Body of pancreas (tissue), 4 donors: ENCODE data around the gene MPL. TPM values are rescaled to one million over a fixed set of nuclear protein-coding genes. Genes with fewer than 3 reads are reported as not detected.

ENCODE experiments used
- ATAC-seq: fragments of 150-250 bp; one replicate; pipeline ENCODE4 v1.9.1; 2016
- DNase-seq, 4 donors: peaks; one replicate each; pipeline ENCODE4 v3.0.0-alpha.2; 2019
- H3K27ac ChIP-seq, 4 donors: fragments of 200-600 bp; sonication (generic); 1 replicate in 3 of 4; 2 replicates in 1 of 4; pipeline versions ENCODE4 v1.5.1 to v1.6.1; 2016 to 2019; ENCODE audit warnings: mild to moderate bottlenecking in 1 of 4, mixed read lengths in 1 of 4, moderate library complexity in 1 of 4
- H3K27me3 ChIP-seq, 2 donors: fragments of 200-600 bp; sonication (generic); one replicate each; pipeline ENCODE4 v1.6.0; 2016; ENCODE audit warnings: mild to moderate bottlenecking in 1 of 2
- H3K36me3 ChIP-seq, 2 donors: fragments of 200-600 bp; sonication (generic); replicated peaks in 1 of 2; 2 replicates each; pipeline ENCODE4 v1.5.1; 2016; ENCODE audit warnings: low read depth in 2 of 2; ENCODE audit not compliant: insufficient read depth in 1 of 2
- H3K4me1 ChIP-seq: fragments of 200-600 bp; sonication (generic); one replicate; pipeline ENCODE4 v1.6.0; 2016
- H3K4me3 ChIP-seq, 2 donors: fragments of 200-600 bp; sonication (generic); 1 replicate in 1 of 2; 2 replicates in 1 of 2; pipeline ENCODE4 v1.5.1; 2016 to 2019
- H3K9me3 ChIP-seq, 3 donors: fragments of 200-600 bp; sonication (generic); 1 replicate in 2 of 3; 2 replicates in 1 of 3; pipeline ENCODE4 v1.5.1; 2016
- POLR2A ChIP-seq, 3 donors: fragments of 450-650 bp; IDR thresholded peaks; one replicate each; pipeline ENCODE4 v1.6.1; 2016; ENCODE audit warnings: antibody characterized with exemption in 3 of 3, mild to moderate bottlenecking in 2 of 3
- WGBS, 2 donors: methylation state at CpG; one replicate each; pipeline ENCODE4 v1.1.5; 2017; 5-methylcytosine and 5-hydroxymethylcytosine counted together
- intact Hi-C: fragments of 100-400 bp; cut with DNase I; formaldehyde crosslinking; loops from one replicate; pipeline ENCODE4 v1.15.1; 2023
- total RNA-seq, 2 donors: library from RNA; depleted of rRNA; stranded (reverse); fragments of >200 nt; gene quantifications; one replicate each; pipeline ENCODE4 v1.1.0, GENCODE V29; 2016
- TF ChIP-seq, protein P1 (sequence below), 7 experiments: fragments of 450-650 bp in 4 of 7; fragments of 200-600 bp in 3 of 7; sonication (generic) in 3 of 7; IDR thresholded peaks; one replicate each; pipeline ENCODE4 v1.5.1; 2016 to 2019; ENCODE audit warnings: antibody characterized with exemption in 7 of 7

Gene MPL
- total RNA-seq, 2 donors from 2014 or later = not detected

DNA sequence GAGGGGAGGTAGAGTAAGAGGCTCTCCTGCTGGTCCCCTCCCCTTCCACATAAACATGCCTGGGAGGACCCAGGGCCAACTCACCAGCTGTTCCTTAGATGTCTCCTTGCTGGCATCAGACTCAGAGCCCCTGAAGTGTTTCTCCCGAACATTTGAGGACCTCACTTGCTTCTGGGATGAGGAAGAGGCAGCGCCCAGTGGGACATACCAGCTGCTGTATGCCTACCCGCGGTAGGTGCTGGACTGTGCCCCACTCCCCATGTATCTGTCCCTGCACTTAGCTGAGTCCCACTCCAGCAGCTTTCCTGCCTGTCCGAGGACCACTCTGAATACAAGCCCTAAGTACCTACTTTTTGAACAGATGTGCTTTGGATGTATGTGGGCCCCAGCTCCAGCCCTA lies 383 bp downstream of the MPL start:
- Histone ChIP-seq H3K27ac (no peak overlapping the region), H3K27me3 (no peaks in the 10 kb centered on the region), H3K4me1 (no peaks in the 10 kb centered on the region), H3K9me3 (no peaks in the 10 kb centered on the region), H3K4me3 (no peak overlapping the region), H3K36me3 (no peaks in the 10 kb centered on the region)
- no peak for TF ChIP-seq POLR2A (IDR thresholded peaks at IDR 0.05)
- TF ChIP-seq, protein P1, sequence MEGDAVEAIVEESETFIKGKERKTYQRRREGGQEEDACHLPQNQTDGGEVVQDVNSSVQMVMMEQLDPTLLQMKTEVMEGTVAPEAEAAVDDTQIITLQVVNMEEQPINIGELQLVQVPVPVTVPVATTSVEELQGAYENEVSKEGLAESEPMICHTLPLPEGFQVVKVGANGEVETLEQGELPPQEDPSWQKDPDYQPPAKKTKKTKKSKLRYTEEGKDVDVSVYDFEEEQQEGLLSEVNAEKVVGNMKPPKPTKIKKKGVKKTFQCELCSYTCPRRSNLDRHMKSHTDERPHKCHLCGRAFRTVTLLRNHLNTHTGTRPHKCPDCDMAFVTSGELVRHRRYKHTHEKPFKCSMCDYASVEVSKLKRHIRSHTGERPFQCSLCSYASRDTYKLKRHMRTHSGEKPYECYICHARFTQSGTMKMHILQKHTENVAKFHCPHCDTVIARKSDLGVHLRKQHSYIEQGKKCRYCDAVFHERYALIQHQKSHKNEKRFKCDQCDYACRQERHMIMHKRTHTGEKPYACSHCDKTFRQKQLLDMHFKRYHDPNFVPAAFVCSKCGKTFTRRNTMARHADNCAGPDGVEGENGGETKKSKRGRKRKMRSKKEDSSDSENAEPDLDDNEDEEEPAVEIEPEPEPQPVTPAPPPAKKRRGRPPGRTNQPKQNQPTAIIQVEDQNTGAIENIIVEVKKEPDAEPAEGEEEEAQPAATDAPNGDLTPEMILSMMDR (IDR thresholded peaks at IDR 0.05) = no peak
- WGBS, 2 donors = 76 to 92% methylated on average over 2 to 5 of the region's 5 CpGs
- no peak for DNase-seq
- ATAC-seq = no peak
- intact Hi-C loops = no loop called here

DNA sequence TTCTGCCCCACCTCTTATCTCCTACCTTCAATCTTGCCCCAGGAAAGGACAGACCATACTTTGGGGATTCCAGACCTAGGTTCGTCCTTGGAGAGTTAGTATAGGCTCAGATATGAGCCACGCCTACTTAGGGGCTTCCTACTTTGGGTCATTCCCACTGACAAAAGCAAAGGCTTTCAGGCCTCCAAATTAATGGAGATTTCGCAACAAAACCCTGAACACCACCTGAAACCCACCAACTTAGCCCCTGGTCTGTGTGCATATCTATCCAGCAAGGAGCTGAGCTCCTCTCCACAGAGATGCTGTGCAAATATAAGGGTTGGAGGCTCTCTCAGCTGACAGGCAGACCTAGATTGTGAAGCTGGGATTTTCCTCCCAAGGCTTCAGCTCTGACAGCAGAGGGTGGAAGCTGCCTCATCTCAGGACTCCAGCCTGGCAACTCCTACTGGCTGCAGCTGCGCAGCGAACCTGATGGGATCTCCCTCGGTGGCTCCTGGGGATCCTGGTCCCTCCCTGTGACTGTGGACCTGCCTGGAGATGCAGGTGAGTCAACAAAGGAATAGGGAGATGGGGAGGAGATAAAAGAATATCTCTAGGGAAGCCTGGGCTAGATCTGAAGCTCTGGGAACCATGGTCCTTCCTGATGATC lies 2.1 kb downstream of the MPL start:
- Histone ChIP-seq H3K4me3 (no peak overlapping the region), H3K36me3 (no peaks in the 10 kb centered on the region), H3K27me3 (no peaks in the 10 kb centered on the region), H3K27ac (no peak overlapping the region), H3K9me3 (no peaks in the 10 kb centered on the region), H3K4me1 (peaks cover 2% of the 10 kb centered on the region)
- 87 to 92% methylated on average over 6 of the region's 6 CpGs for WGBS, 2 donors
- intact Hi-C loops = no loop called here
- ATAC-seq = no peak
- DNase-seq = no peak
- no peak for TF ChIP-seq POLR2A (IDR thresholded peaks at IDR 0.05)
- TF ChIP-seq, protein P1 (IDR thresholded peaks at IDR 0.05) = no peak

DNA sequence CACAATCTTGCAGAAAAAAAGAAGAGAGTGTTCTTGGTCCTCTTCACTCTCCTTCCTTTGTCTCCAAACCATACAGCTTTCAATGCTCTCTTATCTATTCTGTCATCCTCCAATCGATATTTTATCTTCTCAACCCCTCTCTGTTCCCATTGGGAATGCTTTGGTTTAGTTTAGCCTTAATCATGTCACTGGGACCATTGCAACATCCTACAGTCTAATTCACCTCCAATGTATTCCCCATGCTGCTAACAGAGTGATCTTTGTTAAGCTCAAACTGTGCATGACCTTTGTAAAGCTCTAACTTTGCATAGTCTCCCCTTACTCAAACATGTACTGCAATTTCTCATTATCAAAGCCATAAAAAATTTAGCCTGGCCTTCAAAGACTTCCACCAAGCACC lies 2.9 kb downstream of the MPL start:
- no peak for ATAC-seq
- no peaks in the 10 kb centered on the region for H3K9me3 ChIP-seq
- peaks cover 4% of the 10 kb centered on the region for H3K4me1 ChIP-seq
- no peak for TF ChIP-seq POLR2A (IDR thresholded peaks at IDR 0.05)
- TF ChIP-seq, protein P1 (IDR thresholded peaks at IDR 0.05) = no peak
- intact Hi-C loops = no loop called here
- no peaks in the 10 kb centered on the region for H3K36me3 ChIP-seq
- WGBS, 2 donors = 30 to 31% methylated on average over 1 of the region's 1 CpG
- DNase-seq = no peak
- no peak overlapping the region for H3K4me3 ChIP-seq
- no peaks in the 10 kb centered on the region for H3K27me3 ChIP-seq
- no peak overlapping the region for H3K27ac ChIP-seq

DNA sequence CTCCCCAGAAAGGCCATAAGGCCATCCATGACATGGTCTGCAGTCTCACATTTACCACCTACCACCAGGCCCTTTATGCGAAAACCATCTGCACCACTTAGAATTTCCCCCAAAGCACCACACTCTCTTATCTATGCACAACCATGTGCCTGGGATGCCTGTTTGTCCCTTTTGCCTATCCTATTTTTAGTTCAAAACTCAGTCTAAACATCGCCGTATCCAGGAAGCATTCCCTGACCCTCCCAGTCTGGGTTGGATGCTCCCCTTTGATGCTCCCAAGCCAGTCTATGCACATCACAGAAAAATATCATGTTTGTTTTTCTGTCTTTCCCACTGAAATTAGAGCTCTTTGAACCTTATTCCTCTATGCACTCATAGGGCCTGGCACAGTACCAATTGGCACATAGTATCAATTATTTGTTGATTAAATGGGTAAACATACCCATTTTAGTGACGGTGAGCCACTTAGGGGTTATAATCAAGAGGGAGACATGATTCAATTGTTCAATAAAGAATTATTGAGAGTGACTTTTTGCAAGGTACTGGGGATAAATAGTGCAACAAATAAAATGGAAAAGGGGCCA lies 6.7 kb downstream of the MPL start:
- no peak overlapping the region for H3K4me3 ChIP-seq
- no peaks in the 10 kb centered on the region for H3K27me3 ChIP-seq
- intact Hi-C loops = no loop called here
- 52 to 53% methylated on average over 4 of the region's 4 CpGs for WGBS, 2 donors
- H3K27ac ChIP-seq = no peak overlapping the region
- H3K36me3 ChIP-seq = no peaks in the 10 kb centered on the region
- TF ChIP-seq, protein P1 (IDR thresholded peaks at IDR 0.05) = no peak
- no peak for TF ChIP-seq POLR2A (IDR thresholded peaks at IDR 0.05)
- ATAC-seq (no peak), DNase-seq (no peak)
- H3K4me1 ChIP-seq = peaks cover 12% of the 10 kb centered on the region
- H3K9me3 ChIP-seq = no peaks in the 10 kb centered on the region

DNA sequence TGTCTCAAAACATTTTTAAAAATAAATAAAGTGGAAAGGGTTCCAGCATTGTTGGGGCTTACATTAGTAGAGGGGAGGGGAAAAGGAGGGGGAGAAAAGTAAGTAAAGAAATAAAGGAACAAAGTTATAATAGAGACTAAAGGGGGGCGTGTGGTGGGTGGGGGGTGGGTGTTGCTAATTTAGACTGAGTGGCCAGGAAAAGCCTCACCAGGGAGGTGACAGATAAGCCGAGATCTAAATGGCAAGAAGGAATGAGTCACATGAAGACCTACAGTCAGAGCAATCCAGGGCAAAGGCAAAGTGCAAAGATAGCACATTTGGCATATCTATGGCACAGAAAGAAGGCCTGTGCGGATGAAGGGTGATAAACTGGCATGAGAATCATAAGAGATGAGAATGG lies 7.5 kb downstream of the MPL start:
- no peak overlapping the region for H3K4me3 ChIP-seq
- WGBS, 2 donors = 29 to 37% methylated on average over 3 of the region's 3 CpGs
- H3K4me1 ChIP-seq = peaks cover 19% of the 10 kb centered on the region
- intact Hi-C loops = no loop called here
- no peak overlapping the region for H3K27ac ChIP-seq
- DNase-seq (no peak), ATAC-seq (no peak)
- H3K27me3 ChIP-seq = no peaks in the 10 kb centered on the region
- no peaks in the 10 kb centered on the region for H3K9me3 ChIP-seq
- H3K36me3 ChIP-seq = no peaks in the 10 kb centered on the region
- TF ChIP-seq, protein P1 (IDR thresholded peaks at IDR 0.05) = no peak
- TF ChIP-seq POLR2A (IDR thresholded peaks at IDR 0.05) = no peak
